ENCODE results near the gene AGBL5. TPM values are rescaled to one million over a fixed set of nuclear protein-coding genes. Genes with fewer than 3 reads are reported as not detected.

The AGBL5 gene
- total and polyA plus RNA-seq, 9 of the 15 experiments (the other 6 are each of a cell fraction or from before 2014, with no cell fraction given) = 3.3 to 52.7 (median 26.2) TPM

- TF ChIP-seq GTF3C2 (IDR thresholded peaks at IDR 0.05; ENCODE audit: borderline replicate concordance, extremely low read depth, insufficient read length) = no peak
- TF ChIP-seq DACH1 (IDR thresholded peaks at IDR 0.05; ENCODE audit: partially characterized antibody) = peak; percentile 63
- TF ChIP-seq CBX3 (IDR thresholded peaks at IDR 0.05; ENCODE audit: borderline replicate concordance in 1 of 2, low read length in 2 of 2) = no peak
- no peak for TF ChIP-seq THAP7 (CRISPR knock-in tag; IDR thresholded peaks at IDR 0.05)
- no peak for TF ChIP-seq HLTF (IDR thresholded peaks at IDR 0.05)
- TF ChIP-seq ZNF707 (CRISPR knock-in tag; conservative IDR thresholded peaks at IDR 0.05) = no peak
- TF ChIP-seq ZKSCAN8 (CRISPR knock-in tag; IDR thresholded peaks at IDR 0.05) = no peak
- TF ChIP-seq SRF (CRISPR knock-in tag; IDR thresholded peaks at IDR 0.05) = no peak
- 0 out of 2 replicates have a peak, but pooled peaks have one; percentile 23 for TF ChIP-seq PHTF2 (CRISPR knock-in tag; IDR thresholded peaks at IDR 0.05)
- TF ChIP-seq BMI1 (IDR thresholded peaks at IDR 0.05; ENCODE audit: low read length) = no peak
- peak; percentile 74 for TF ChIP-seq CXXC5 (CRISPR knock-in tag; IDR thresholded peaks at IDR 0.05)
- no peak for TF ChIP-seq EZH2 (IDR thresholded peaks at IDR 0.05; ENCODE audit: borderline replicate concordance, low read depth, low read length)
- TF ChIP-seq DNMT1 (IDR thresholded peaks at IDR 0.05) = no peak
- no peak for TF ChIP-seq E2F6 (IDR thresholded peaks at IDR 0.05; ENCODE audit: borderline replicate concordance in 1 of 2, extremely low read depth in 1 of 2, insufficient read depth in 1 of 2, insufficient read length in 1 of 2, low read depth in 1 of 2, low read length in 1 of 2, poor library complexity in 1 of 2, severe bottlenecking in 1 of 2)
- no peak for TF ChIP-seq KAT2B (IDR thresholded peaks at IDR 0.05; ENCODE audit: low read depth, low read length)
- no peak for TF ChIP-seq DLX4 (CRISPR knock-in tag; IDR thresholded peaks at IDR 0.05)
- TF ChIP-seq PTBP1 (IDR thresholded peaks at IDR 0.05; ENCODE audit: low read depth, low read length) = no peak
- no peak for TF ChIP-seq IRF9 (tag; IDR thresholded peaks at IDR 0.05)
- no peak for TF ChIP-seq TSC22D4 (tag; IDR thresholded peaks at IDR 0.05)
- peak; percentile 65 for TF ChIP-seq BRD9 (IDR thresholded peaks at IDR 0.05; ENCODE audit: low read depth, partially characterized antibody)
- TF ChIP-seq DDX20 (tag; IDR thresholded peaks at IDR 0.05; ENCODE audit: low read depth) = no peak
- no peak for TF ChIP-seq ZNF717 (CRISPR knock-in tag; IDR thresholded peaks at IDR 0.05)
Observed at GRCh38 chr2:27019931-27020855, 31.3 kb upstream of the AGBL5 start (continued).
